ENCODE results near the gene ADRA2B. TPM values are rescaled to one million over a fixed set of nuclear protein-coding genes. Genes with fewer than 3 reads are reported as not detected.

ADRA2B gene
- total RNA-seq, 1 donor = under 0.01 TPM

DNA sequence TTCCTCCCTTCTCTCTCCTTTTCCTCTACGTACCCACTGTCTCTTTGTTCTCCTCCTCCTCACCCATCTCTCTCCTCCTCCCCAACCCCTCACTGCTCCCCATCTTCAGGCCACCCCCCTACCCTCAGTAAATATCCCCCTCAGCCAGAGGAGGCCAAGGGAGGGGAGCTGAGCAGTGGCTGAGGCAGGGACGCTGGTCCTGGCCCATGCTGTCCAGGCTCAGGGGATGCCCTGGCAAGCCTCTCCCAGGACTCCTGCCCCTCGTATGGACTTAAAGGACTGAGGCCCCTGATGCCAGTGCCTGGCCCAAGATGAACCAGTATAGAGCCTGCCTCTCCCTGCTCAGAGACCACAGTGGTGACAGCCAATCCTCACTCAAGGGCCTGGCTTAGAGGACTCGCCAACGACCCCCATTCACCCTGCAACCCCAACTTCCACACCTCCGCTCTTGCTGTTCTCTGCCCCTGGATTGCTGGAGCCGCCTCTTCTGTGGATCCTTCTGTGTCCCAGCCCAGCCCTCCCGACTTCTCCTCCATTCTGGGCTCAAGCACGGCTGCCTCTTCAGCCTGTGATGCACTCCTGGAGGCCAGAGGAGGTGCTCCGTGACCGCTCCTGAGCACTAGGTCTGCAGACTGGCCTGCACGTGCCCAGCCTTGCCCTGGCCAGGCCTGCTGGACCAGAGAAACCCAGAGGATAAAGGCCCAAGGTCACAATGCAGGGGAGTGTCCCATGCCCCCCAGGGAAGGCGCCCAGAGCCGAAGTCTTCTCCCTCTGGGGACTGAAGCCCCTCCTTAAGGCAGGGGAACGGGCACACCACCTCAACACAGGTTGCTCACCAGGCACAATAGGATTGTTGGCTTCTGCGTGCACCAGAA lies 38.4 kb upstream of the ADRA2B start:
- Histone ChIP-seq H3K27ac (ENCODE audit: low read depth, low read length) (no peak overlapping the region), H3K9me3 (ENCODE audit: low read depth, low read length) (no peaks in the 10 kb centered on the region), H4K20me1 (ENCODE audit: insufficient read depth, low read length) (no peaks in the 10 kb centered on the region), H3K4me1 (ENCODE audit: insufficient read depth, low read length) (no peaks in the 10 kb centered on the region), H3K4me2 (ENCODE audit: insufficient read depth, low read length) (no peak overlapping the region), H3K27me3 (ENCODE audit: insufficient read depth, low read length) (peaks cover 2% of the 10 kb centered on the region), H2AFZ (ENCODE audit: low read length) (no peak overlapping the region), H3K4me3 (ENCODE audit: insufficient read depth, low read length) (no peak overlapping the region), H3K79me2 (ENCODE audit: insufficient read depth, low read length) (no peaks in the 10 kb centered on the region), H3K36me3 (ENCODE audit: insufficient read depth, low read length) (no peaks in the 10 kb centered on the region)
- TF ChIP-seq, protein P1, sequence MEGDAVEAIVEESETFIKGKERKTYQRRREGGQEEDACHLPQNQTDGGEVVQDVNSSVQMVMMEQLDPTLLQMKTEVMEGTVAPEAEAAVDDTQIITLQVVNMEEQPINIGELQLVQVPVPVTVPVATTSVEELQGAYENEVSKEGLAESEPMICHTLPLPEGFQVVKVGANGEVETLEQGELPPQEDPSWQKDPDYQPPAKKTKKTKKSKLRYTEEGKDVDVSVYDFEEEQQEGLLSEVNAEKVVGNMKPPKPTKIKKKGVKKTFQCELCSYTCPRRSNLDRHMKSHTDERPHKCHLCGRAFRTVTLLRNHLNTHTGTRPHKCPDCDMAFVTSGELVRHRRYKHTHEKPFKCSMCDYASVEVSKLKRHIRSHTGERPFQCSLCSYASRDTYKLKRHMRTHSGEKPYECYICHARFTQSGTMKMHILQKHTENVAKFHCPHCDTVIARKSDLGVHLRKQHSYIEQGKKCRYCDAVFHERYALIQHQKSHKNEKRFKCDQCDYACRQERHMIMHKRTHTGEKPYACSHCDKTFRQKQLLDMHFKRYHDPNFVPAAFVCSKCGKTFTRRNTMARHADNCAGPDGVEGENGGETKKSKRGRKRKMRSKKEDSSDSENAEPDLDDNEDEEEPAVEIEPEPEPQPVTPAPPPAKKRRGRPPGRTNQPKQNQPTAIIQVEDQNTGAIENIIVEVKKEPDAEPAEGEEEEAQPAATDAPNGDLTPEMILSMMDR (IDR thresholded peaks at IDR 0.05; ENCODE audit: extremely low read depth, low read depth, low read length) = no peak
- DNase-seq (ENCODE audit: insufficient read length, low spot score, missing footprints) = peak; percentile 75

DNA sequence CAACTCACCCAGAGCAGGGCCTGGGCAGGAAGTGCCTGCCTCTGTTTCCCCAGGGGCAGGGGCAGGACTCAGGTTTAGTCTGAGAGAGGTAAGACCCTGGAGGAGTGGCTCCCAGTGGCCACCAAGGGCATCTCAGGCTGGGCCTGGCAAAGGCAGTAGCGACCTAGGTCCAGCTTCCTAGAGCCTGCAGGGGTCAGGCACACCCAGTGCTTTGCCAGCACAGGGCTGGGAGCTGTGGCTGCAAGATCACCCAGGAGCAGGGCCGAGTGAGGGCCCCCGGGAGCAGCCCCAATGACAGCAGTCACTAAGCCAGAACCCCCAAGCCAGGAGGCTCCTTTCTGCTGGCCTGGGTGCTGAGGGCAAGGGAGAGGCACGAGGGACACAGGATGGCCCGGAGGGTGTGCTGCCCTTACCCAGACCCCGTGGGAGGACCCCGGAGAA lies 37.6 kb upstream of the ADRA2B start:
- Histone ChIP-seq H3K79me2 (ENCODE audit: insufficient read depth, low read length) (no peaks in the 10 kb centered on the region), H3K4me2 (ENCODE audit: insufficient read depth, low read length) (no peak overlapping the region), H3K27me3 (ENCODE audit: insufficient read depth, low read length) (peaks cover 2% of the 10 kb centered on the region), H4K20me1 (ENCODE audit: insufficient read depth, low read length) (no peaks in the 10 kb centered on the region), H3K4me3 (ENCODE audit: insufficient read depth, low read length) (no peak overlapping the region), H3K27ac (ENCODE audit: low read depth, low read length) (no peak overlapping the region), H2AFZ (ENCODE audit: low read length) (no peak overlapping the region), H3K4me1 (ENCODE audit: insufficient read depth, low read length) (no peaks in the 10 kb centered on the region), H3K36me3 (ENCODE audit: insufficient read depth, low read length) (no peaks in the 10 kb centered on the region), H3K9me3 (ENCODE audit: low read depth, low read length) (no peaks in the 10 kb centered on the region)
- peak; percentile 71 for DNase-seq (ENCODE audit: insufficient read length, low spot score, missing footprints)
- TF ChIP-seq, protein P1 (IDR thresholded peaks at IDR 0.05; ENCODE audit: extremely low read depth, low read depth, low read length) = no peak

DNA sequence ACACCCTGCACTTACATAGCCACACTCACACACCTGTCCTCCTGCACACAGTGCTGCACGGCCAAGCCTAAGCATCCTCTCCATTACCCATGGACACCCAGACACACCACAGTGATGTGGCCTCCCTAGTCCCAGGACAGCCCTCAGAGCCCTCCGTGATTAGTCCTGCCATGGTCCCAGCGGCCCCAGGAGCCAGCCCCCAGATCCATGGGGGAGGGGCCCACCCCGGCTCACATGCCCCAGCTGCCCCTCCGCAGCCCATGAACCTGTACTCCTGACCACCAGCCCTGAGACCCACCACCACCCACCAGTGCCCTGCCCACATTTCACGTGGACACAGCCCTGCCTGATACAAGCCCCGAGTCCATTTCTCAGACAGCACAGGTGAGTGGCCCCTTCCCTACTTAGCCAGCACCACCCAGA lies 36.9 kb upstream of the ADRA2B start:
- TF ChIP-seq, protein P1 (IDR thresholded peaks at IDR 0.05; ENCODE audit: extremely low read depth, low read depth, low read length) = no peak
- Histone ChIP-seq H3K4me2 (ENCODE audit: insufficient read depth, low read length) (no peak overlapping the region), H3K4me1 (ENCODE audit: insufficient read depth, low read length) (peaks cover 6% of the 10 kb centered on the region), H3K79me2 (ENCODE audit: insufficient read depth, low read length) (no peaks in the 10 kb centered on the region), H3K4me3 (ENCODE audit: insufficient read depth, low read length) (no peak overlapping the region), H2AFZ (ENCODE audit: low read length) (no peak overlapping the region), H3K9me3 (ENCODE audit: low read depth, low read length) (no peaks in the 10 kb centered on the region), H3K36me3 (ENCODE audit: insufficient read depth, low read length) (no peaks in the 10 kb centered on the region), H4K20me1 (ENCODE audit: insufficient read depth, low read length) (no peaks in the 10 kb centered on the region), H3K27me3 (ENCODE audit: insufficient read depth, low read length) (peaks cover 2% of the 10 kb centered on the region), H3K27ac (ENCODE audit: low read depth, low read length) (no peak overlapping the region)
- DNase-seq (ENCODE audit: insufficient read length, low spot score, missing footprints) = peak; percentile 66

Data from osteoblast (primary cell).